B cell (primary cell): ENCODE results near the gene RPL29. TPM values are rescaled to one million over a fixed set of nuclear protein-coding genes. Genes with fewer than 3 reads are reported as not detected.

Experiments used
- ATAC-seq: fragments of 200-7000 bp; cut with Tn5 transposase; one replicate; pipeline ENCODE4 v1.10.0; 2021; ENCODE audit warnings: low read depth, mild to moderate bottlenecking, moderate number of reproducible peaks, moderate library complexity
- CTCF ChIA-PET: fragments of 350-600 bp; sonication (Branson Sonifier 250); formaldehyde crosslinking; loops from one replicate; lab custom pipeline; 2021; ENCODE audit warnings: antibody characterized with exemption, inconsistent platforms; lab: Charles Lee
- POLR2A ChIA-PET: fragments of 350-600 bp; sonication (Branson Sonifier 250); formaldehyde crosslinking; loops from one replicate; lab custom pipeline; 2021; ENCODE audit warnings: antibody characterized with exemption; lab: Charles Lee
- DNase-seq: peaks from one replicate; pipeline ENCODE4 v3.0.0; 2013
- H2AFZ ChIP-seq: 2 replicates; pipeline ENCODE4 v1.6.1; 2012; ENCODE audit warnings: mild to moderate bottlenecking, low read depth, low read length; ENCODE audit not compliant: insufficient read depth, poor library complexity, severe bottlenecking
- H3K27ac ChIP-seq, 2 donors: 1 replicate in 1 of 2; 2 replicates in 1 of 2; pipeline ENCODE4 v1.5.1; 2012 to 2013; ENCODE audit warnings: low read length in 2 of 2, mild to moderate bottlenecking in 2 of 2, moderate library complexity in 1 of 2
- H3K27me3 ChIP-seq, 4 experiments: fragments of 200-600 bp in 1 of 4; sonication (generic) in 1 of 4; replicated peaks in 1 of 4; 1 replicate in 2 of 4; 2 replicates in 2 of 4; pipeline versions ENCODE4 v1.6.1 to v1.7.0; 2013 to 2016; ENCODE audit warnings: low read length in 3 of 4, mild to moderate bottlenecking in 2 of 4, mixed read lengths in 1 of 4, moderate library complexity in 1 of 4; ENCODE audit not compliant: insufficient read depth in 4 of 4, control insufficient read depth in 3 of 4; ENCODE audit errors: control extremely low read depth in 1 of 4
- H3K36me3 ChIP-seq, 2 experiments: replicated peaks in 1 of 2; 1 replicate in 1 of 2; 2 replicates in 1 of 2; pipeline versions ENCODE4 v1.6.1 to v1.7.1; 2013; ENCODE audit warnings: low read length in 1 of 2; ENCODE audit not compliant: insufficient read depth in 2 of 2, control insufficient read depth in 1 of 2; ENCODE audit errors: control extremely low read depth in 1 of 2, extremely low read depth in 1 of 2
- H3K4me1 ChIP-seq, 2 donors: fragments of 200-600 bp in 1 of 2; sonication (generic) in 1 of 2; 1 replicate in 1 of 2; 2 replicates in 1 of 2; pipeline versions ENCODE4 v1.5.1 to v1.6.1; 2013 to 2017; ENCODE audit warnings: low read length in 2 of 2; ENCODE audit not compliant: control insufficient read depth in 2 of 2, insufficient read depth in 2 of 2
- H3K4me2 ChIP-seq: replicated peaks from 2 replicates; pipeline ENCODE3; 2012; ENCODE audit warnings: mild to moderate bottlenecking, low read depth, low read length; ENCODE audit not compliant: poor library complexity, severe bottlenecking
- H3K4me3 ChIP-seq, 5 experiments: fragments of 200-600 bp in 1 of 5; sonication (generic) in 1 of 5; 1 replicate in 3 of 5; 2 replicates in 2 of 5; pipeline versions ENCODE4 v1.5.1 to v1.7.0; 2011 to 2016; ENCODE audit warnings: low read length in 4 of 5, mild to moderate bottlenecking in 4 of 5, low read depth in 2 of 5, control low read depth in 1 of 5, moderate library complexity in 1 of 5; ENCODE audit not compliant: insufficient read depth in 1 of 5; ENCODE audit errors: control extremely low read depth in 1 of 5, extremely low read depth in 1 of 5
- H3K79me2 ChIP-seq: fragments of 200-600 bp; sonication (generic); one replicate; pipeline ENCODE4 v1.6.0; 2016; ENCODE audit warnings: low read length; ENCODE audit not compliant: control insufficient read depth, insufficient read depth
- H3K9ac ChIP-seq: fragments of 200-600 bp; sonication (generic); 2 replicates; pipeline ENCODE4 v1.6.1; 2017; ENCODE audit warnings: mild to moderate bottlenecking, low read length, moderate library complexity
- H3K9me3 ChIP-seq, 3 donors: one replicate each; pipeline versions ENCODE4 v1.6.1 to v1.7.1; 2013; ENCODE audit warnings: low read length in 2 of 3; ENCODE audit not compliant: control insufficient read depth in 2 of 3, insufficient read depth in 1 of 3; ENCODE audit errors: control extremely low read depth in 1 of 3
- H4K20me1 ChIP-seq: 2 replicates; pipeline ENCODE4 v1.6.0; 2012; ENCODE audit warnings: mild to moderate bottlenecking, low read length; ENCODE audit not compliant: insufficient read depth, control insufficient read depth, poor library complexity, severe bottlenecking
- H3K27ac Mint-ChIP-seq: one replicate; pipeline ENCODE4 v1.8.0; 2021; ENCODE audit warnings: mixed read lengths
- H3K27me3 Mint-ChIP-seq: one replicate; pipeline ENCODE4 v1.8.0; 2021; ENCODE audit warnings: mixed read lengths
- H3K4me1 Mint-ChIP-seq: one replicate; pipeline ENCODE4 v1.8.0; 2021; ENCODE audit warnings: mixed read lengths
- H3K4me3 Mint-ChIP-seq: one replicate; pipeline ENCODE4 v1.8.0; 2021; ENCODE audit warnings: mixed read lengths
- H3K9me3 Mint-ChIP-seq: one replicate; pipeline ENCODE4 v1.8.0; 2022; ENCODE audit warnings: mixed read lengths; ENCODE audit not compliant: insufficient read depth
- CTCF ChIP-seq: fragments of 200-600 bp; IDR thresholded peaks from one replicate; pipeline ENCODE4 v1.8.0; 2022; ENCODE audit warnings: antibody characterized with exemption, mild to moderate bottlenecking
- EZH2 ChIP-seq: IDR thresholded peaks from 2 replicates; pipeline ENCODE4 v1.6.1; 2012; ENCODE audit warnings: borderline replicate concordance, low read depth, mild to moderate bottlenecking, moderate library complexity, low read length; ENCODE audit not compliant: insufficient read depth, poor library complexity, severe bottlenecking
- WGBS: methylation state at CpG from one replicate; pipeline ENCODE4 v1.1.5; 2013; ENCODE audit warnings: missing lambda C conversion rate; ENCODE audit not compliant: insufficient coverage; 5-methylcytosine and 5-hydroxymethylcytosine counted together
- intact Hi-C: fragments of 100-400 bp; cut with micrococcal nuclease; formaldehyde crosslinking; loops from one replicate; pipeline ENCODE4 v1.10.0; 2022
- polyA plus RNA-seq: library from polyadenylated mRNA; depleted of rRNA; stranded (reverse); fragments of >200 nt; gene quantifications from 2 replicates; pipeline ENCODE4 v1.2.3, GENCODE V29; 2012
- total RNA-seq, 2 donors: library from RNA; stranded (reverse); fragments of 120-200 nt in 1 of 2; gene quantifications; 1 replicate in 1 of 2; 2 replicates in 1 of 2; pipeline versions ENCODE4 v1.2.3 to v1.2.4, GENCODE V29; 2013 to 2022

Gene RPL29
- total and polyA plus RNA-seq, 2 donors (not counting 1 experiment from before 2014, with no cell fraction given), result 1,552 to 3,787 TPM

GRCh38 chr3:52007291-52007690 is 11.6 kb upstream of the RPL29 start:
- intact Hi-C loops, result no loop called here
- no peak overlapping the region for H3K27ac Mint-ChIP-seq
- ATAC-seq, result no peak

GRCh38 chr3:52006820-52007133 is 11.1 kb upstream of the RPL29 start:
- H3K9me3 Mint-ChIP-seq, result no peaks in the 10 kb centered on the region
- POLR2A ChIA-PET, result no interaction called here

More at GRCh38 chr3:52007291-52007690, 11.6 kb upstream of the RPL29 start:
- H3K4me3 Mint-ChIP-seq, result no peak overlapping the region
- H3K27me3 Mint-ChIP-seq, result no peaks in the 10 kb centered on the region
- H3K4me1 Mint-ChIP-seq, result no peaks in the 10 kb centered on the region
- H3K4me1 ChIP-seq, result peaks cover 0 to 4% of the 10 kb centered on the region in 2 donors
- H3K27me3 ChIP-seq, result no peaks in the 10 kb centered on the region
- 80% methylated on average over 2 of the region's 4 CpGs for WGBS
- H3K4me2 ChIP-seq, result no peak overlapping the region
- H3K9me3 Mint-ChIP-seq, result no peaks in the 10 kb centered on the region
- no peaks in the 10 kb centered on the region for H3K79me2 ChIP-seq
- H2AFZ ChIP-seq, result no peak overlapping the region
- no peaks in the 10 kb centered on the region for H3K36me3 ChIP-seq
- no peak for DNase-seq
- no peak overlapping the region for H3K27ac ChIP-seq
- ChIA-PET POLR2A (no interaction called here), CTCF (interaction anchor here (0.6 to 1.8 kb wide), 3 partner anchors 32 to 138 kb away, joined by 3 to 7 read pairs (median 6); partner anchors contain the start of gene ABHD14A)
- no peak overlapping the region for H3K9ac ChIP-seq
- no peaks in the 10 kb centered on the region for H3K9me3 ChIP-seq
- TF ChIP-seq CTCF, result no peak
- TF ChIP-seq EZH2, result no peak
- H4K20me1 ChIP-seq, result no peaks in the 10 kb centered on the region
- H3K4me3 ChIP-seq, result no peak overlapping the region

More at GRCh38 chr3:52006820-52007133, 11.1 kb upstream of the RPL29 start:
- DNase-seq, result no peak
- no peaks in the 10 kb centered on the region for H3K27me3 ChIP-seq
- intact Hi-C loops, result no loop called here
- H3K9ac ChIP-seq, result no peak overlapping the region
- TF ChIP-seq CTCF (no peak), EZH2 (no peak)
- no peak overlapping the region for H3K4me2 ChIP-seq
- H3K4me3 Mint-ChIP-seq, result no peak overlapping the region
- CTCF ChIA-PET, result interaction anchor here (1.8 kb wide), 1 partner anchor 136 kb away, joined by 7 read pairs; no protein-coding TSS in a partner anchor
- no peak overlapping the region for H2AFZ ChIP-seq
- no peak for ATAC-seq
- no peak overlapping the region for H3K4me3 ChIP-seq
- no peak overlapping the region for H3K27ac ChIP-seq
- 93% methylated on average over 4 of the region's 6 CpGs for WGBS
- H4K20me1 ChIP-seq, result no peaks in the 10 kb centered on the region
- no peaks in the 10 kb centered on the region for H3K79me2 ChIP-seq
- H3K36me3 ChIP-seq, result no peaks in the 10 kb centered on the region
- no peaks in the 10 kb centered on the region for H3K27me3 Mint-ChIP-seq
- no peaks in the 10 kb centered on the region for H3K9me3 ChIP-seq
- no peaks in the 10 kb centered on the region for H3K4me1 Mint-ChIP-seq
- H3K4me1 ChIP-seq, result peaks cover under 1 to 7% of the 10 kb centered on the region in 2 donors
- no peak overlapping the region for H3K27ac Mint-ChIP-seq
